Kidney (tissue), 22 donors: Measurements from ENCODE around the gene MCHR2. TPM values are rescaled to one million over a fixed set of nuclear protein-coding genes. Genes with fewer than 3 reads are reported as not detected.
"Not testable (repeated sequence)": the region's sequence is repeated elsewhere in the genome, so short reads cannot be mapped to it uniquely, and the experiment has no call there.

ENCODE experiments used
- DNase-seq, 5 donors: peaks; one replicate each; pipeline ENCODE4 v3.0.0-alpha.2; 2013 to 2020
- FAIRE-seq: peaks from 2 replicates; lab custom pipeline; 2012; peaks lifted over from hg19 to GRCh38; lab: Jason Lieb, UNC
- H3K27ac ChIP-seq, 2 donors: one replicate each; pipeline ENCODE4 v1.7.0; 2013; ENCODE audit warnings: low read depth in 2 of 2, low read length in 2 of 2, inconsistent platforms in 1 of 2
- H3K27me3 ChIP-seq: one replicate; pipeline ENCODE4 v1.7.1; 2013; ENCODE audit warnings: low read length, inconsistent platforms; ENCODE audit not compliant: control insufficient read depth, insufficient read depth
- H3K36me3 ChIP-seq, 3 donors: one replicate each; pipeline versions ENCODE4 v1.7.0 to v1.7.1; 2013; ENCODE audit warnings: low read length in 3 of 3, control low read depth in 1 of 3, inconsistent platforms in 1 of 3; ENCODE audit not compliant: insufficient read depth in 3 of 3, control insufficient read depth in 2 of 3
- H3K4me1 ChIP-seq, 3 donors: one replicate each; pipeline versions ENCODE4 v1.7.0 to v1.7.1; 2013; ENCODE audit warnings: low read length in 3 of 3, inconsistent platforms in 1 of 3, low read depth in 1 of 3; ENCODE audit not compliant: control insufficient read depth in 2 of 3, insufficient read depth in 2 of 3
- H3K4me3 ChIP-seq, 3 donors: one replicate each; pipeline versions ENCODE4 v1.7.0 to v1.8.1; 2013; ENCODE audit warnings: low read length in 3 of 3, control low read depth in 1 of 3, inconsistent platforms in 1 of 3
- H3K9ac ChIP-seq, 3 donors: one replicate each; pipeline versions ENCODE4 v1.7.0 to v1.7.1; 2013; ENCODE audit warnings: low read length in 3 of 3, control low read depth in 1 of 3, inconsistent platforms in 1 of 3
- H3K9me3 ChIP-seq, 3 donors: one replicate each; pipeline versions ENCODE4 v1.7.0 to v1.7.1; 2013; ENCODE audit warnings: low read length in 3 of 3, control low read depth in 1 of 3, inconsistent platforms in 1 of 3; ENCODE audit not compliant: control insufficient read depth in 2 of 3, insufficient read depth in 1 of 3
- intact Hi-C: fragments of 100-400 bp; cut with DNase I; formaldehyde crosslinking; loops from one replicate; pipeline ENCODE4 v1.11.1; 2022
- long read RNA-seq, 10 donors: library from polyadenylated mRNA in 1 of 10; unstranded in 1 of 10; transcript quantifications; one replicate each; pipeline ENCODE4 v2.0.0 and lab custom pipeline, GENCODE V29; 2021 to 2026
- polyA plus RNA-seq: library from polyadenylated mRNA; stranded (reverse); fragments of 350-450 nt; fragmentation: Illumina TruSeq; extraction: RNeasy Lipid Tissue Mini Kit (QIAGEN cat#74804); gene quantifications from one replicate; pipeline ENCODE4 v1.2.3, GENCODE V29; 2014; ENCODE audit warnings: low read depth, low replicate concordance; ENCODE audit not compliant: insufficient read depth
- total RNA-seq: library from RNA; stranded (reverse); fragmentation: NEBNext Ultra II Directional; extraction: Animal tissue kit (Norgen Biotek cat#: 25700); gene quantifications from one replicate; pipeline ENCODE4 v1.2.1, GENCODE V29; 2021
- TF ChIP-seq, protein P1 (sequence below): IDR thresholded peaks from 3 replicates; pipeline ENCODE4 v1.5.1; 2012; ENCODE audit warnings: mild to moderate bottlenecking, moderate library complexity, borderline replicate concordance; ENCODE audit not compliant: insufficient read depth; ENCODE audit errors: extremely low read depth
- donor health status: control.
- donor health status: control.
- donor health status: control.
- donor health status: control.
- donor health status: control.
- donor health status: DM: yes; HTN: yes; CAD: no.
- donor health status: Normal renal cell carcinoma (clear cell type).

Gene MCHR2, protein sequence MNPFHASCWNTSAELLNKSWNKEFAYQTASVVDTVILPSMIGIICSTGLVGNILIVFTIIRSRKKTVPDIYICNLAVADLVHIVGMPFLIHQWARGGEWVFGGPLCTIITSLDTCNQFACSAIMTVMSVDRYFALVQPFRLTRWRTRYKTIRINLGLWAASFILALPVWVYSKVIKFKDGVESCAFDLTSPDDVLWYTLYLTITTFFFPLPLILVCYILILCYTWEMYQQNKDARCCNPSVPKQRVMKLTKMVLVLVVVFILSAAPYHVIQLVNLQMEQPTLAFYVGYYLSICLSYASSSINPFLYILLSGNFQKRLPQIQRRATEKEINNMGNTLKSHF
- total RNA-seq (not detected), polyA plus RNA-seq (not detected)
- long read RNA-seq, donor 1, result 0 reads
- long read RNA-seq, donor 2, result 0 reads
- long read RNA-seq, donor 3, result 0 reads
- long read RNA-seq, donor 4, result 0 reads
- long read RNA-seq, donor 5, result 0 reads
- long read RNA-seq, donor 6, result 0 reads
- long read RNA-seq, donor 7, result 0 reads
- long read RNA-seq, donor 8, result 0 reads
- long read RNA-seq, donor 9, result 0 reads
- long read RNA-seq, donor 10, result 0 reads

DNA sequence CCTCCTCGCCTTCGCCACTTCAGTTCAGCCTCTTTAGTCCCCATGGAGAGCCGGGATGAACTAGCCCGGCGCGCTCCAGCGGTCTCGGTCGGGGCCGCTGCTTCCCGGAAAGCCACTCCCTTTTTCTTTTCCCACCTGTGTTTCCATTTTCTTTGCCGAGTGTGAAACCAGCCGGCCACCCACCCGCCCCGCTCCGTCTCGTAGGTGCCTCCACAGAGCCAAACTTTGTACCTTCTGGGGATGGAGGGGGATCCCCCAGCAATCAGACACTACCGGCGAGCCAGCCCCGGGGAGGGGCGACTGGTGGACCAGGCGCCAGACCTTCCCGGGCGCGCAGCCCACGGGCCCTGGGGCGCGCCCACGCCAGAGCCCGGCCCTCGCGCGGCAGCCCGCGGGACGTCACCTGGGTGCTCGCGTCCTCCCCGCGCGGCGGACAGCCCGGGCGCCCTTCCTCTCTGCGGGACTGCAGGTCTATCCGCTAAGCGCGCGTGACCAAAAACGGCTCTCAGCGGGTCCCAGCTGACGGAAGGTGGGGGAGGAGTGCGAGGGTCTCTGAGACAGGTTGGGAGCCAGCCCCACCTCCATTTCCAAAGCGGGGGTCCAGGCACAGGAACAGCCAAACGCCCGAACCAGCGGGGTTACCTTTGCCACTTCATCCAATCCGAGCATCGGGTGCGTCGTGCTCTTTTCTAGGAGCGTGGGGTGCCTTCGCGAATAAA is at the start of gene MCHR2:
Gene MCHR2, minus strand, starts transcription at position 691 of the 719 bp plus-strand sequence. CDS start 38,076 bp downstream, outside the sequence.
- H3K9me3 ChIP-seq, result no peaks in the 10 kb centered on the region
- DNase-seq (peak in 4 of 5 donors; percentile 41 to 59 (median 49)), FAIRE-seq (no peak)
- peak within 1 kb of the TSS in 1 of 3 donors; percentile 37 for H3K4me3 ChIP-seq
- no peaks in the 10 kb centered on the region for H3K4me1 ChIP-seq
- H3K27me3 ChIP-seq, result peaks cover 18% of the 10 kb centered on the region
- H3K36me3 ChIP-seq, result no peaks in the 10 kb centered on the region
- no peak within 1 kb of the TSS for H3K27ac ChIP-seq
- intact Hi-C loops, result no loop called here
- TF ChIP-seq, protein P1, sequence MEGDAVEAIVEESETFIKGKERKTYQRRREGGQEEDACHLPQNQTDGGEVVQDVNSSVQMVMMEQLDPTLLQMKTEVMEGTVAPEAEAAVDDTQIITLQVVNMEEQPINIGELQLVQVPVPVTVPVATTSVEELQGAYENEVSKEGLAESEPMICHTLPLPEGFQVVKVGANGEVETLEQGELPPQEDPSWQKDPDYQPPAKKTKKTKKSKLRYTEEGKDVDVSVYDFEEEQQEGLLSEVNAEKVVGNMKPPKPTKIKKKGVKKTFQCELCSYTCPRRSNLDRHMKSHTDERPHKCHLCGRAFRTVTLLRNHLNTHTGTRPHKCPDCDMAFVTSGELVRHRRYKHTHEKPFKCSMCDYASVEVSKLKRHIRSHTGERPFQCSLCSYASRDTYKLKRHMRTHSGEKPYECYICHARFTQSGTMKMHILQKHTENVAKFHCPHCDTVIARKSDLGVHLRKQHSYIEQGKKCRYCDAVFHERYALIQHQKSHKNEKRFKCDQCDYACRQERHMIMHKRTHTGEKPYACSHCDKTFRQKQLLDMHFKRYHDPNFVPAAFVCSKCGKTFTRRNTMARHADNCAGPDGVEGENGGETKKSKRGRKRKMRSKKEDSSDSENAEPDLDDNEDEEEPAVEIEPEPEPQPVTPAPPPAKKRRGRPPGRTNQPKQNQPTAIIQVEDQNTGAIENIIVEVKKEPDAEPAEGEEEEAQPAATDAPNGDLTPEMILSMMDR, result no peak
- no peak within 1 kb of the TSS for H3K9ac ChIP-seq

DNA sequence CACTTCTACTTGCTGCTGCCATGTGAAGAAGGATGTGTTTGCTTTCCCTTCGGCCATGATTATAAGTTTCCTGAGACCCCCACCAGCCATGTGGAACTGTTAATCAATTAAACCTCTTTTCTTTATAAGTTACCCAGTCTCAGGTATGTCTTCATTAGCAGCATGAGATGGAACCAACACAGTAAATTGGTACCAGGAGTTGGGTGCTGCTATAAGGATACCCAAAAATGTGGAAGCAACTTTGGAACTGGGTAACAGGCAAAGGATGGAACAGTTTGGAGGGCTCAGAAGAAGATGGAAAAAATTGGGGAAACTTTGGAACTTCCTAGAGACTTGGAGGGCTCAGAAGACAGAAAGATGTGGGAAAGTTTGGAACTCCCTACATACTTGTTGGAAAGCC is 44.5 kb upstream of the MCHR2 start:
- H3K4me1 ChIP-seq, H3K9me3 ChIP-seq, H3K27me3 ChIP-seq, H3K4me3 ChIP-seq, H3K9ac ChIP-seq, H3K36me3 ChIP-seq, H3K27ac ChIP-seq, DNase-seq, intact Hi-C loops, FAIRE-seq: not testable (repeated sequence)

DNA sequence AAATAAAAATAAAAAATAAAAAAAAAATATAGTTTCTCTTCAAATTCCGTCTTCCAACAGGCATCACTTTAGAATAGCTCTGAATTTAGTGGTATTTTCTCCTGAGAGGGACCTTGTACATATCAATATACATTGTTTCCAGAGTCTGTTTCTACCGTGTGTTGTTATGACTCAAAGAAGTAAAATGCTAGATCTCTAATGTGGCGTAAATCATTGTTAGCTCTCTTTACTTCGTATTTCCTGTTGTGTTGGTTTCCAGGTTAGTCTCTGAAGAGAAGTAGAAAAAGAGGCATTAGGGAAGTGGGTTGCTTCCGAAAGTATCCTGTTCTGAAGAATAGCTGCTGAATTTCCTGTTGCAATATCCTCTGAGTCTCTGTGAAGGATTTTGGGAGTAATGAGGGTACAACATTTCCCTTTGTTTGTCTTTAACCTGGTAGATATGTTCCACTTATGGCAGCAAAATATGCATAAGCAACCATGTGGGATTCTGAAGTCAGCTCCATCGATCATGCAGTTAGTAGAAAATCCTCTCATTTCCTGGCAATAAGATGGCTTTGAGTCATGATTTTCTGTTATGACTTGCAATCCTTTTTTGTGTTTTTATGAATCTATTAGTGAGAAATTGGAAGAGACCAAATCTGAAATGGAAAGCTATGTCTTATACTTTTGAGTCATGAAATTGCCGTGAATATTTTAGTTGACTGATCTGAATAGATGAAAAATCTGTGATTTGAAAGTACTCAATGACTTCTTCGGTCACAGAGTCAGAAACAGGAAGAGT is 42.0 kb upstream of the MCHR2 start:
- Histone ChIP-seq H3K4me3 (no peak overlapping the region), H3K9ac (no peak overlapping the region), H3K4me1 (no peaks in the 10 kb centered on the region), H3K36me3 (no peaks in the 10 kb centered on the region), H3K27me3 (no peaks in the 10 kb centered on the region), H3K27ac (no peak overlapping the region), H3K9me3 (peaks cover 0 to 5% (median 0%) of the 10 kb centered on the region in 3 donors)
- DNase-seq, result peak in 1 of 5 donors; percentile 4
- TF ChIP-seq, protein P1, result no peak
- intact Hi-C loops, result no loop called here
- no peak for FAIRE-seq
